BE2C (cell line): ENCODE results near the gene ZBTB37.

ENCODE experiments used
- DNase-seq: peaks from one replicate; pipeline ENCODE4 v3.0.0-alpha.2; 2020
- H3K27me3 ChIP-seq: fragments of 250-450 bp; sonication (Bioruptor Pico); 2 replicates; pipeline ENCODE4 v1.5.1; 2020; ENCODE audit warnings: mild to moderate bottlenecking
- H3K36me3 ChIP-seq: fragments of 250-450 bp; sonication (Bioruptor Pico); 2 replicates; pipeline ENCODE4 v1.5.1; 2020; ENCODE audit warnings: mild to moderate bottlenecking
- H3K4me1 ChIP-seq: fragments of 250-450 bp; sonication (Bioruptor Pico); 2 replicates; pipeline ENCODE4 v1.5.1; 2020
- H3K4me3 ChIP-seq: 2 replicates; pipeline ENCODE4 v1.5.1; 2011; ENCODE audit warnings: low read depth, low read length
- H3K9me3 ChIP-seq: fragments of 250-450 bp; sonication (Bioruptor Pico); 2 replicates; pipeline ENCODE4 v1.5.1; 2020
- TF ChIP-seq, protein P1 (sequence below): IDR thresholded peaks from 2 replicates; pipeline ENCODE4 v1.5.1; 2012; ENCODE audit warnings: mild to moderate bottlenecking, low read depth, low read length

The ZBTB37 gene

GRCh38 chr1:173914366-173914871 lies 46.2 kb downstream of the ZBTB37 start:
- H3K36me3 ChIP-seq, result no peaks in the 10 kb centered on the region
- H3K27me3 ChIP-seq, result no peaks in the 10 kb centered on the region
- TF ChIP-seq, protein P1, sequence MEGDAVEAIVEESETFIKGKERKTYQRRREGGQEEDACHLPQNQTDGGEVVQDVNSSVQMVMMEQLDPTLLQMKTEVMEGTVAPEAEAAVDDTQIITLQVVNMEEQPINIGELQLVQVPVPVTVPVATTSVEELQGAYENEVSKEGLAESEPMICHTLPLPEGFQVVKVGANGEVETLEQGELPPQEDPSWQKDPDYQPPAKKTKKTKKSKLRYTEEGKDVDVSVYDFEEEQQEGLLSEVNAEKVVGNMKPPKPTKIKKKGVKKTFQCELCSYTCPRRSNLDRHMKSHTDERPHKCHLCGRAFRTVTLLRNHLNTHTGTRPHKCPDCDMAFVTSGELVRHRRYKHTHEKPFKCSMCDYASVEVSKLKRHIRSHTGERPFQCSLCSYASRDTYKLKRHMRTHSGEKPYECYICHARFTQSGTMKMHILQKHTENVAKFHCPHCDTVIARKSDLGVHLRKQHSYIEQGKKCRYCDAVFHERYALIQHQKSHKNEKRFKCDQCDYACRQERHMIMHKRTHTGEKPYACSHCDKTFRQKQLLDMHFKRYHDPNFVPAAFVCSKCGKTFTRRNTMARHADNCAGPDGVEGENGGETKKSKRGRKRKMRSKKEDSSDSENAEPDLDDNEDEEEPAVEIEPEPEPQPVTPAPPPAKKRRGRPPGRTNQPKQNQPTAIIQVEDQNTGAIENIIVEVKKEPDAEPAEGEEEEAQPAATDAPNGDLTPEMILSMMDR, result peak; percentile 81
- peak; percentile 59 for DNase-seq
- H3K4me3 ChIP-seq, result no peak overlapping the region
- H3K4me1 ChIP-seq, result no peaks in the 10 kb centered on the region
- no peaks in the 10 kb centered on the region for H3K9me3 ChIP-seq

- H3K36me3 ChIP-seq, result no peaks in the 10 kb centered on the region
- no peaks in the 10 kb centered on the region for H3K4me1 ChIP-seq
- no peak for DNase-seq
- no peak overlapping the region for H3K4me3 ChIP-seq
- H3K27me3 ChIP-seq, result no peaks in the 10 kb centered on the region
- H3K9me3 ChIP-seq, result no peaks in the 10 kb centered on the region
- TF ChIP-seq, protein P1, result no peak
These were observed 47.4 kb downstream of the ZBTB37 start for GRCh38 chr1:173915596-173915995.

DNA sequence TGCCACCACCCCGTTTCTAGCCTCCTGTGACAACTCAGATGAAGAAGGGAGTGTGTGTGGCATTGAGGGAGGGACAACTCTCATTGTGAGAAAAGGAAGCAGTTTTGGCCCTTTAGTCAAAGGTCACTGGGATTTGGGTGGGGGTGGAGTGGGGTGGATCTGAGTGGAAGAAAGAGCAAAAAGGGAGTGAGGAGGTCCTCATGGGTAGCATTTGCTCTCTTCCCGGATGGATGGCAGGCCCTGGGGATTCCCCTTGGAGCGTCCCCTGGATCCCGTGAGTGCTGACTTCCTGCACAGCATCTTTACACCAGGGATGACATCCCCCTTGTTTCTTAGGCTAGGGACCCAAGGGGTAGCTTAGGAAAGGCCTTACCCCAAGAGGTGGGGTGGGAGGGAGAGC lies 48.5 kb downstream of the ZBTB37 start:
- no peak for DNase-seq
- no peaks in the 10 kb centered on the region for H3K27me3 ChIP-seq
- no peaks in the 10 kb centered on the region for H3K36me3 ChIP-seq
- no peaks in the 10 kb centered on the region for H3K4me1 ChIP-seq
- TF ChIP-seq, protein P1, result no peak
- H3K4me3 ChIP-seq, result no peak overlapping the region
- H3K9me3 ChIP-seq, result no peaks in the 10 kb centered on the region

GRCh38 chr1:173917149-173917548 lies 49.0 kb downstream of the ZBTB37 start, which contains the start of gene SERPINC1:
TSS of gene SERPINC1 (minus strand) at chr1:173917327. CDS start at chr1:173917259, 68 bp downstream.
- Histone ChIP-seq H3K27me3 (no peaks in the 10 kb centered on the region), H3K9me3 (no peaks in the 10 kb centered on the region), H3K4me3 (no peak within 1 kb of the TSS), H3K4me1 (no peaks in the 10 kb centered on the region), H3K36me3 (no peaks in the 10 kb centered on the region)
- DNase-seq, result no peak
- TF ChIP-seq, protein P1, result no peak

GRCh38 chr1:173917635-173918493 lies 49.7 kb downstream of the ZBTB37 start:
- DNase-seq, result no peak
- H3K4me3 ChIP-seq, result no peak overlapping the region
- H3K4me1 ChIP-seq, result no peaks in the 10 kb centered on the region
- TF ChIP-seq, protein P1, result no peak
- H3K36me3 ChIP-seq, result no peaks in the 10 kb centered on the region
- H3K27me3 ChIP-seq, result no peaks in the 10 kb centered on the region
- no peaks in the 10 kb centered on the region for H3K9me3 ChIP-seq

- no peaks in the 10 kb centered on the region for H3K9me3 ChIP-seq
- H3K4me1 ChIP-seq, result no peaks in the 10 kb centered on the region
These were observed 52.7 kb downstream of the ZBTB37 start for GRCh38 chr1:173920861-173921260.

More at GRCh38 chr1:173920861-173921260, 52.7 kb downstream of the ZBTB37 start:
- no peak overlapping the region for H3K4me3 ChIP-seq
- H3K27me3 ChIP-seq, result no peaks in the 10 kb centered on the region
- TF ChIP-seq, protein P1, result no peak
- no peaks in the 10 kb centered on the region for H3K36me3 ChIP-seq
- no peak for DNase-seq
